Colon (tissue), 2 donors: Measurements from ENCODE around the gene LDB3.

ENCODE experiments used
- FAIRE-seq: peaks from 2 replicates; lab custom pipeline; 2012; peaks lifted over from hg19 to GRCh38; lab: Jason Lieb, UNC
- donor health status: control.
- donor health status: control.

LDB3 gene

GRCh38 chr10:86651021-86651471, 17.3 kb upstream of the LDB3 start:
- no peak for FAIRE-seq

- FAIRE-seq, result no peak
Observed at GRCh38 chr10:86651631-86652331, 16.5 kb upstream of the LDB3 start.

- FAIRE-seq, result no peak
Observed at GRCh38 chr10:86652361-86653202, 15.7 kb upstream of the LDB3 start.

- FAIRE-seq, result no peak
Observed at GRCh38 chr10:86653379-86653778, 14.9 kb upstream of the LDB3 start.

- no peak for FAIRE-seq
Observed at GRCh38 chr10:86653987-86654386, 14.3 kb upstream of the LDB3 start.

GRCh38 chr10:86654411-86655172, 13.7 kb upstream of the LDB3 start, which contains the start of gene OPN4:
OPN4 (plus strand) TSS chr10:86654547; CDS start chr10:86654784, 237 bp downstream.
- FAIRE-seq, result no peak

GRCh38 chr10:86655173-86655540, 13.2 kb upstream of the LDB3 start:
- FAIRE-seq, result no peak

GRCh38 chr10:86655596-86655995, 12.7 kb upstream of the LDB3 start:
- no peak for FAIRE-seq

GRCh38 chr10:86657011-86657395, 11.3 kb upstream of the LDB3 start:
- no peak for FAIRE-seq

- no peak for FAIRE-seq
Observed at GRCh38 chr10:86657396-86658011, 10.8 kb upstream of the LDB3 start.

- no peak for FAIRE-seq
Observed at GRCh38 chr10:86658261-86658741, 10.0 kb upstream of the LDB3 start.

GRCh38 chr10:86658751-86659150, 9.6 kb upstream of the LDB3 start:
- FAIRE-seq, result no peak

- FAIRE-seq, result no peak
Observed at GRCh38 chr10:86659161-86659691, 9.1 kb upstream of the LDB3 start.

- no peak for FAIRE-seq
Observed at GRCh38 chr10:86659721-86660453, 8.4 kb upstream of the LDB3 start.

GRCh38 chr10:86661161-86662025, 6.9 kb upstream of the LDB3 start:
- no peak for FAIRE-seq

GRCh38 chr10:86662186-86663045, 5.9 kb upstream of the LDB3 start:
- FAIRE-seq, result no peak

GRCh38 chr10:86663046-86663345, 5.3 kb upstream of the LDB3 start:
- no peak for FAIRE-seq

- no peak for FAIRE-seq
Observed at GRCh38 chr10:86663576-86664339, 4.6 kb upstream of the LDB3 start.
